Measurements from ENCODE around the gene TM9SF1.
"Not testable (repeated sequence)": the region's sequence is repeated elsewhere in the genome, so short reads cannot be mapped to it uniquely, and the experiment has no call there.

TM9SF1 gene

DNA sequence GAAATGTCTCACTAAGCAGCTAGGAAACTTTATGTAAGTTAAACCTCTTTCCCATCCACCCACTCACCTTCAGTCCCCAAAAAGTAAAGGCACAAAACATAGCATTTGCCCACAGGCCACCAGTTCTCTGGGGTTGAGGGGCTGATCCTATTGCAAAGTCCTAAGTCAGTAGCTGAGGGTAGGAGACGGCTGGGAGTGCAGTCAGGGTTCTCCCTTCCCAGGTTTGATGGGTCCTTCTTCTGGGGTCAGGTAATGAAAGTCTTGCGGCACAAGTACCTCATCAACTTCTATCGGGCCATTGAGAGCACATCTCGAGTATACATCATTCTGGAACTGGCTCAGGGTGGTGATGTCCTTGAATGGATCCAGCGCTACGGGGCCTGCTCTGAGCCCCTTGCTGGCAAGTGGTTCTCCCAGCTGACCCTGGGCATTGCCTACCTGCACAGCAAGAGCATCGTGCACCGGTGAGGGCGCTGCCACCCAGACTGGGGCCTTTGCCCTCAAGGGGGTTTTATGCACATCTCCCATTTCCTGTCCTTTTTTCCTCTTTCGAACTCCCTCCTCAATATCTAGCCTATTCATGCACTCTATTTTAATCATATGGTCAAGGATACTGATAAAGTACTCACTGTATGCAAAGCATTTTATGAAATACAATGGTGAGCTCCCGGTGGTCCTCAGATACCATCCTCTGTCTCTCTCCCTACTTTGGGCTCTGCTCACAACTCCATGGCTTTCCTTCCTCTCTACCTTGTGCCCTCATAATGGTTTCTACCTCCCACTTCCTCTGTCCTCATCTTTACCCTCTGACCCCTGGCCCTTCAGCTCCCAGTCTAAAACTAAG lies 11.2 kb upstream of the TM9SF1 start:
- H3K4me2 ChIP-seq (ENCODE audit: low read length), result no peak overlapping the region
- H4K20me1 ChIP-seq (ENCODE audit: insufficient read depth, low read length), result no peaks in the 10 kb centered on the region
- no peak overlapping the region for H2AFZ ChIP-seq (ENCODE audit: low read length)
- H3K4me3 ChIP-seq (ENCODE audit: low read depth, low read length, poor library complexity, severe bottlenecking), result no peak overlapping the region
- no peaks in the 10 kb centered on the region for H3K27me3 ChIP-seq (ENCODE audit: insufficient read depth, low read length)
- no peaks in the 10 kb centered on the region for H3F3A ChIP-seq (ENCODE audit: insufficient read depth, low read length)
- peaks cover 86% of the 10 kb centered on the region for H3K36me3 ChIP-seq (ENCODE audit: insufficient read depth, low read length)
- TF ChIP-seq EZH2 (IDR thresholded peaks at IDR 0.05; ENCODE audit: borderline replicate concordance, low read length), result no peak
- no peaks in the 10 kb centered on the region for H3K79me2 ChIP-seq (ENCODE audit: insufficient read depth, low read length)
- H3K9ac ChIP-seq (ENCODE audit: low read length), result no peak overlapping the region
- no peaks in the 10 kb centered on the region for H3K9me2 ChIP-seq (ENCODE audit: low read depth, low read length)
- H3K27ac ChIP-seq (ENCODE audit: low read depth, low read length, poor library complexity, severe bottlenecking), result no peak overlapping the region
- 0 out of 2 replicates have a peak, but pooled peaks cover under 1% of the 10 kb centered on the region for H3K9me3 ChIP-seq (ENCODE audit: low read length)
- H3K4me1 ChIP-seq (ENCODE audit: insufficient read depth, low read length, severe bottlenecking), result no peaks in the 10 kb centered on the region

DNA sequence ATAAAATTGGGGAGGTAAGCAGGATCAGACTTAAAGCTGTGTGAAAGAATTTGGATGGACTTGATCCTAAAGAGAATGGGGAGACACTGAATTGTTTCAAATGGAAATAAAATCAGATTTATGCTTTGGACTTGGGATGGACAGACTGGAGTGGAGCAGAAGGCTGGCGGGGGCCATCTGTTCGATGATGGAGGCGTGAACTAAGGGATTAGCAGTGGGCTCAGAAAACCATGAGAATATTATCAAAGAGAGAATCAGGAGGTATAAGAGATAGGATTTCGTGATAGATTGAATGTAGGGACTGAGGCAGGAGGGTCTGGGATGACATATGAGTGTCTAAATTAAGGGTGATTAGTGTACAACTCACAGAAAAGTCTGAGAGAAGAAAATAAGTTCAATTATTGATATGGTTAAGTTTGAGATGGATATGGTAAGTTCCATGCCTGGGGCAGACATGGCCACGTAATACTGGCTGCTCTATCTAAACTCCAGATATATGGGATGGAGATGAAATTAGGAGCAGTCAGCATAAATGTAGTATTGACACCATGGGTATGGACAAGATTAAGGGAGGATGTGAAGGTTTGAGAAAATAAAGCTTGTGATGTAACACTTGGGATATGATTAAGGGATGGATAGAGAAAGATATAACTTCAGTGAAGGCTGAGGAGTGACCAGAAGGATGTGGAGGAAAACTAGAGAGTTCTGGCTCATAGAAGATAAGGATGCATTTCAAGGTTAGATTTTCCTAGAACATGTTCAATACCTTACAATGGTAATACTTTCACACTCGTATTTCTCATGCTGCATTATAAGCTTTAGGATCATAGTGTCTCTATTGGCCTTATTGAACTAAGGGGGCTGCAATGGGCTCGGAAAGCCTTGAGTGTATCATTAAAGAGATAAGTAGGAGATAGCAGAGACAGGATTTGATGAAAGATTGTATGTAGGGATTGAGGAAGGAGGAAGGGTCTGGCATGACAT lies 9.2 kb upstream of the TM9SF1 start:
- Histone ChIP-seq H3K9ac (ENCODE audit: low read length) (no peak overlapping the region), H3K4me3 (ENCODE audit: low read depth, low read length, poor library complexity, severe bottlenecking) (no peak overlapping the region), H3K27ac (ENCODE audit: low read depth, low read length, poor library complexity, severe bottlenecking) (no peak overlapping the region), H3K36me3 (ENCODE audit: insufficient read depth, low read length) (peaks cover 77% of the 10 kb centered on the region), H3K9me2 (ENCODE audit: low read depth, low read length) (no peaks in the 10 kb centered on the region), H2AFZ (ENCODE audit: low read length) (no peak overlapping the region), H3K9me3 (ENCODE audit: low read length) (peaks cover 3% of the 10 kb centered on the region; the same call in 1 of the 2 replicates), H3K27me3 (ENCODE audit: insufficient read depth, low read length) (no peaks in the 10 kb centered on the region), H3K79me2 (ENCODE audit: insufficient read depth, low read length) (no peaks in the 10 kb centered on the region), H3K4me1 (ENCODE audit: insufficient read depth, low read length, severe bottlenecking) (no peaks in the 10 kb centered on the region), H3K4me2 (ENCODE audit: low read length) (no peak overlapping the region), H3F3A (ENCODE audit: insufficient read depth, low read length) (no peaks in the 10 kb centered on the region), H4K20me1 (ENCODE audit: insufficient read depth, low read length) (no peaks in the 10 kb centered on the region)
- no peak for TF ChIP-seq EZH2 (IDR thresholded peaks at IDR 0.05; ENCODE audit: borderline replicate concordance, low read length)
- TF ChIP-seq, protein P1, sequence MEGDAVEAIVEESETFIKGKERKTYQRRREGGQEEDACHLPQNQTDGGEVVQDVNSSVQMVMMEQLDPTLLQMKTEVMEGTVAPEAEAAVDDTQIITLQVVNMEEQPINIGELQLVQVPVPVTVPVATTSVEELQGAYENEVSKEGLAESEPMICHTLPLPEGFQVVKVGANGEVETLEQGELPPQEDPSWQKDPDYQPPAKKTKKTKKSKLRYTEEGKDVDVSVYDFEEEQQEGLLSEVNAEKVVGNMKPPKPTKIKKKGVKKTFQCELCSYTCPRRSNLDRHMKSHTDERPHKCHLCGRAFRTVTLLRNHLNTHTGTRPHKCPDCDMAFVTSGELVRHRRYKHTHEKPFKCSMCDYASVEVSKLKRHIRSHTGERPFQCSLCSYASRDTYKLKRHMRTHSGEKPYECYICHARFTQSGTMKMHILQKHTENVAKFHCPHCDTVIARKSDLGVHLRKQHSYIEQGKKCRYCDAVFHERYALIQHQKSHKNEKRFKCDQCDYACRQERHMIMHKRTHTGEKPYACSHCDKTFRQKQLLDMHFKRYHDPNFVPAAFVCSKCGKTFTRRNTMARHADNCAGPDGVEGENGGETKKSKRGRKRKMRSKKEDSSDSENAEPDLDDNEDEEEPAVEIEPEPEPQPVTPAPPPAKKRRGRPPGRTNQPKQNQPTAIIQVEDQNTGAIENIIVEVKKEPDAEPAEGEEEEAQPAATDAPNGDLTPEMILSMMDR (IDR thresholded peaks at IDR 0.05; ENCODE audit: low read length), result no peak

DNA sequence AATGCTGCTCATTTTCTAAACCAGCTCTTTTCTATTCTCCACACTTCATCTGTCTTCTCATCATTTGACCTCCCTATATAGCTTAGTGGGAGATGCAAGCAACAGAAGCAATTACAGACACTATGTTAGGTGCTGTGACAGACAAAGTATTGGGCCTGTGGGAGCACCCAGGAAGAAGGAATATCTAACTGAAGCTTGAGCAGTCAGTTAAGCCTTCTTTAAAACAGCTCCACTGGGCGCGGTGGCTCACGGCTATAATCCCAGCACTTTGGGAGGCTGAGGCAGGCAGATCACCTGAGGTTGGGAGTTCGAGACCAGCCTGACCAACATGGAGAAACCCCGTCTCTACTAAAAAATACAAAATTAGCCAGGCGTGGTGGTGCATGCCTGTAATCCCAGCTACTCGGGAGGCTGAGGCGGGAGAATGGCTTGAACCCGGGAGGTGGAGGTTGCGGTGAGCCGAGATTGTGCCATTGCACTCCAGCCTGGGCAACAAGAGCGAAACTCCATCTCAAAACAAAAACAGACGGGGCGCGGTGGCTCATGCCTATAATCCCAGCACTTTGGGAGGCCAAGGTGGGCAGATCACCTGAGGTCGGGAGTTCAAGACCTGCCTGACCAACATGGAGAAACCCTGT lies 8.1 kb upstream of the TM9SF1 start:
- H4K20me1 ChIP-seq (ENCODE audit: insufficient read depth, low read length); H3K27me3 ChIP-seq (ENCODE audit: insufficient read depth, low read length); H2AFZ ChIP-seq (ENCODE audit: low read length); H3F3A ChIP-seq (ENCODE audit: insufficient read depth, low read length); H3K4me1 ChIP-seq (ENCODE audit: insufficient read depth, low read length, severe bottlenecking); H3K27ac ChIP-seq (ENCODE audit: low read depth, low read length, poor library complexity, severe bottlenecking); H3K9ac ChIP-seq (ENCODE audit: low read length); H3K4me3 ChIP-seq (ENCODE audit: low read depth, low read length, poor library complexity, severe bottlenecking); H3K4me2 ChIP-seq (ENCODE audit: low read length); H3K9me2 ChIP-seq (ENCODE audit: low read depth, low read length); H3K79me2 ChIP-seq (ENCODE audit: insufficient read depth, low read length); H3K9me3 ChIP-seq (ENCODE audit: low read length): not testable (repeated sequence)
- peaks cover 76% of the 10 kb centered on the region for H3K36me3 ChIP-seq (ENCODE audit: insufficient read depth, low read length)

DNA sequence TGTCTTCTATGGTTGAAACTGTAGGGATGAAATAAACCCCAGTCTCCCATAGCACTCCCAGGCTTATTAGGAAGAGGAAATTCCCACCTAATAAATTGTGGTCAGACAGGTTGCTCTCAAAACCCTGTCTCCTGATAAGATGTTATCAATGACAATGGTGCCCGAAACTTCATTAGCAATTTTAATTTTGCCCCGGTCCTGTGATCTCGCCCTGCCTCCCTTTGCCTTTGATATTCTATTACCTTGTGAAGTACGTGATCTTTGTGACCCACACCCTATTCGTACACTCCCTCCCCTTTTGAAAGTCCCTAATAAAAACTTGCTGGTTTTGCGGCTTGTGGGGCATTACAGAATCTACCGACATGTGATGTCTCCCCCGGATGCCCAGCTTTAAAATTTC lies 7.3 kb upstream of the TM9SF1 start:
- not testable (repeated sequence) for H3K4me3 ChIP-seq (ENCODE audit: low read depth, low read length, poor library complexity, severe bottlenecking); H3K4me2 ChIP-seq (ENCODE audit: low read length); H2AFZ ChIP-seq (ENCODE audit: low read length); H3K4me1 ChIP-seq (ENCODE audit: insufficient read depth, low read length, severe bottlenecking); H3K79me2 ChIP-seq (ENCODE audit: insufficient read depth, low read length); H3F3A ChIP-seq (ENCODE audit: insufficient read depth, low read length); H3K9me3 ChIP-seq (ENCODE audit: low read length); H4K20me1 ChIP-seq (ENCODE audit: insufficient read depth, low read length); H3K27ac ChIP-seq (ENCODE audit: low read depth, low read length, poor library complexity, severe bottlenecking); H3K9ac ChIP-seq (ENCODE audit: low read length); H3K9me2 ChIP-seq (ENCODE audit: low read depth, low read length); H3K27me3 ChIP-seq (ENCODE audit: insufficient read depth, low read length)
- peaks cover 69% of the 10 kb centered on the region for H3K36me3 ChIP-seq (ENCODE audit: insufficient read depth, low read length)
